NCI-H1417 (cell line): Measurements from ENCODE around the gene POC1B.

ENCODE experiments used
- DNase-seq, 3 experiments: peaks; one replicate each; lab custom pipeline; 2025; lab: John Stamatoyannopoulos, UW

Gene POC1B

GRCh38 chr12:89539426-89540223 is 13.8 kb upstream of the POC1B start:
- no peak for DNase-seq

GRCh38 chr12:89538897-89539296 is 13.1 kb upstream of the POC1B start:
- DNase-seq: no peak

GRCh38 chr12:89537389-89537788 is 11.5 kb upstream of the POC1B start:
- no peak for DNase-seq

- peak; percentile 18 to 71 (median 51) for DNase-seq
These were observed 3.9 kb upstream of the POC1B start for GRCh38 chr12:89529738-89530137.

GRCh38 chr12:89528434-89528833 is 2.6 kb upstream of the POC1B start:
- no peak for DNase-seq

- peak; percentile 46 to 83 (median 81) for DNase-seq
These were observed 483 bp downstream of the POC1B start for GRCh38 chr12:89525305-89525823.

GRCh38 chr12:89524541-89525304 is 1.1 kb downstream of the POC1B start, which contains the start of gene GALNT4:
Gene GALNT4, minus strand, starts transcription at chr12:89524796. Its CDS starts 247 bp downstream, at chr12:89524549.
- peak; percentile 38 to 74 (median 73) for DNase-seq

GRCh38 chr12:89523843-89524540 is 1.9 kb downstream of the POC1B start:
- no peak for DNase-seq

- DNase-seq: no peak
These were observed 2.5 kb downstream of the POC1B start for GRCh38 chr12:89523393-89523792.

GRCh38 chr12:89521364-89522223 is 4.3 kb downstream of the POC1B start:
- DNase-seq: no peak

GRCh38 chr12:89517720-89518119 is 8.1 kb downstream of the POC1B start:
- DNase-seq: no peak

- no peak for DNase-seq
These were observed 9.2 kb downstream of the POC1B start for GRCh38 chr12:89516633-89517032.

- DNase-seq: no peak
These were observed 11.1 kb downstream of the POC1B start for GRCh38 chr12:89514751-89515150.

- no peak for DNase-seq
These were observed 12.3 kb downstream of the POC1B start for GRCh38 chr12:89513544-89513943.

- DNase-seq: peak in 1 of 3 experiments; percentile 50
These were observed 18.6 kb downstream of the POC1B start for GRCh38 chr12:89507015-89507824.

- no peak for DNase-seq
These were observed 19.8 kb downstream of the POC1B start for GRCh38 chr12:89506050-89506449.

- DNase-seq: no peak
These were observed 21.1 kb downstream of the POC1B start for GRCh38 chr12:89504560-89505346.

- no peak for DNase-seq
These were observed 24.1 kb downstream of the POC1B start for GRCh38 chr12:89501793-89502192.

GRCh38 chr12:89499857-89500256 is 26.0 kb downstream of the POC1B start:
- DNase-seq: no peak

- DNase-seq: no peak
These were observed 28.4 kb downstream of the POC1B start for GRCh38 chr12:89497467-89497866.
